GM18502 (cell line): ENCODE results near the gene ASTL.
A peak's percentile ranks its signal among the peaks of the same experiment; 100 is the strongest.

ENCODE experiments used
- ATAC-seq: cut with Tn5 transposase; IDR thresholded peaks from one replicate; pipeline ENCODE4 v1.9.1; 2021; ENCODE audit warnings: mild to moderate bottlenecking; ENCODE audit not compliant: unreplicated experiment, poor library complexity

The ASTL gene

DNA sequence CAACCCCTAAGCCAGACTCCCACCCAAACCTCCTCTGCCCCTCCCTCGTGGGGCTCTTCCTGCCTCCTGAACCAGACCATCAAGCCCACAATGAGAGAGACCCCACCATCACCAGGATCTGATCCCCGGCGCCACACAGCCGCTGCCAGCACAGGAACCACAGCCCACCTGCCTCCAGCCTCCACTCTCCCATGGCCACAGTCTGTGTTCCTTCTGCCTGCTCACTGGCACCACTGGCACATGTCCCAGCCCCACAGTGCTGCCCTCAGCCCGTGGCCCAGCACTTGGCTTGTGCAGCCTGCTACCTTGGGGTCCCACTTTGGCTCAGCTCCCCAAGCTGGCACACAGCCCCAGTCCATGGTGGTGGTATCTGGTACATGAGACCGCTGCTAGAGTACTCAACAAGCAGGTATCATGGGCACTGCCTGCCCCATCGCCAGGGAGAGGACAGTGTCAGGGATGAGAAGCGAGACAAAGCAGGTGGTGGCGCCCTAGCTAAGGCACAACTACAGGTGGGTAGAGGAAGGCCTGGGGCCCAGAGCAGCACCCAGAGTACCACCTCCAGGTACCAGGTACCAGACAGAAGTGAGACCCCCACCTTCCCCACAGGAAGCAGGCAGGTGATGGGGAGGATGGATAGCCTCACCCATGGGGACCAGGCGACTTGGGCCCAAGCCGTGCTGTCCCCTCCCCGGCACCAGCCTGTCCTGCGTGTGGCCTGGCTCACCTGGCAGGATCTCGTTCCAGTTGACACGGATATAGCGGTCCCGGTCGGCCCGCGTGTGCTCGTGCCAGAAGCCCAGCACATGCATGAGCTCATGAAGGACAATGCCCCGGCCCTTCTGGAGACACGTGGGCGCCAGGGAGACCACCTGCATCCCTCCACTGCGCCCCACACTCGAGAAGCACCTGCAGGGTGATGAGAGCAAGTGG is 6.2 kb downstream of the ASTL start:
- no peak for ATAC-seq

DNA sequence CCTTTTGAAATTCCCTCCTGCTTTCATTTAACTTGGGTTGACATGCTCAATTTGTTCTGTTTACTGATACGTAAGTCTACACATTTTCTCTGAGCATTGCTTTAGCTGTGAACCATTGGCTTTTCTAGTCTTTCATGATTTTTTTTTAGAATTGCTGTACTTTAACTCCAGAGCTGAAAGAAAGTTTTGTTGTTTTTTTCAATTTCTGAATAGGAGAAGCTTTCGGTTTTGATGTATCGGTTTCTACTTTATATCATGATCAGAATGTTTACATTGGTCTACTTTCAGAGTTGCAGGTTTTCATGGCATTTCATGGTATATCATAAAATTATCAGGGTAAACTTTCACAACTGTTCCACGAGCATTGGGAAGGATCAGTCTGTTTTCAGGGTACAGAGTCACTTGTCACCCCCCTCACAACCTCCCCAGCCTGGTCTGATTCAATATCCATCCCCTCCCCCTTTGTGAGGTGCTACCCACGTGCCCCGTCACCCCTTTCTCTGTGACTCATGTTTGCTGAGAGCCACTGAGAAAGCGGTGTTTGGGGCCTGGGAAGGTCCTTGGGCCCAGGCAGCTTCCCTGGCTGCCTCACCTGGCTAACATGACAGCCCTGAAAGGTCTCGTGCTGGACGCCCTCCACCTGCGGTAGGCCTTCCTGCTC is 7.0 kb downstream of the ASTL start:
- ATAC-seq, result no peak

DNA sequence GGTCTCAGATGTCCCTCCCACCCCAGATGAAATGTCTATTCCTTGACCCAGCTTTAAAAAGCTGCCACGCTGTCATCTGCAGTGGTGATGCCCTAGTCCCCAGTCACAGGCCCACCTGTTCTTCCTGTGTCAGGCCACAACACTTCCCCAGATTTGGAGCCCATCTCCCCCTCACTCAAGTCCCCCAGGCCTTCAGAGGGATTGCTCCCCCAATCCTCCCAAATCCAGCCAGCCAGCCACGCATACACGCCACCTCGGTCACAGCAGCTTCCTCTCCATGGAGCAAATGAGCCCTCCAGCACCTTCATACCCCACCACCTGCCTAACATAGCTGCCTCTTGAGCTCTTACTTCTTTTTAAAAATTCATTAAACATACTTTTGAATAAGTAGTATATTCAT is 7.8 kb downstream of the ASTL start:
- ATAC-seq, result no peak

DNA sequence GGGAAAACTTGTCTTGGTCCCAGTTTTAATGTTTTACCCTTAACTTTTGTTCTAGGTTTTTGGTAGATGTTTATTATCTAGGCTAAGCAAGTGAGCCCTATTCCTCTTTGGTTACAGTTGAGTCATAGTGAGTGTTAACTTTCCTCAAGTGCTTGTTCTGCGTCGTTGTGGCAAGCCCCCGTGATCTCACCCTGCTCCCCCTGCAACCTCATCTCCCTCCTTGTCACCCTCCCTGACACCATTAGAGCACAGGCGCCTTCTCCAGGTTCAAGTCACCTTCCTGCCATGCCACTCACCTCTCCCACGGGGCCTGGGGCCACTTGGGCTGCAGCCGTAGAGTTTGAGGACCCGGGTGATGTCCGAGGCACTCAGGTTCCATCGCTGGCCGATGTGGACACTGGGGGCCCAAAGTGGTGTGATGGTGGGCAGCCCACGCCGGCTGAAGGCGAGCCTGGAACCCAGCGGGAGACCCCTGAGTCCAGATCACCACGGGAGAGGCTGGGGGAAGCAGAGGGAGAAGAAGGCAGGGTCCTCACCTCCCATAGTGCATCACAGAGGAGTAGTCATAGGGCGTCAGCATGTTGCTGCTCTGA is 8.7 kb downstream of the ASTL start:
- ATAC-seq, result no peak

DNA sequence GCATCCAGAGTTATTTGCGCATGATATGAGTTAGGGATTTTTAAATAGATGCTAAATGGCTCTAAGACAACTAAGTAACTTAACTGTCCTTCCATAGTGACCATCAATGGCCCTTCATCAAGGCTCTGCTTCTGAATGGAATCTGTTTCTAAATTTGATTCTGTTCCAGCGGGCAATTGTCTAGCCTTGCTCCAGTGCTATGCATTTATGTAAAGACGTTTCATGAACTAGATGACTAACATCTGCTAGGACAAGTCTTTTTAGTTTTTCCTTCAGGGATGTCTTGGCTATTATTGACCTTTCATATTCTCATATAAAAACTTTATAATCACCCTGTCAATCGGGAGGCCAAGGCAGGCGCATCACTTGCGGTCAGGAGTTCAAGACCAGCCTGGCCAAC is 9.8 kb downstream of the ASTL start:
- no peak for ATAC-seq

DNA sequence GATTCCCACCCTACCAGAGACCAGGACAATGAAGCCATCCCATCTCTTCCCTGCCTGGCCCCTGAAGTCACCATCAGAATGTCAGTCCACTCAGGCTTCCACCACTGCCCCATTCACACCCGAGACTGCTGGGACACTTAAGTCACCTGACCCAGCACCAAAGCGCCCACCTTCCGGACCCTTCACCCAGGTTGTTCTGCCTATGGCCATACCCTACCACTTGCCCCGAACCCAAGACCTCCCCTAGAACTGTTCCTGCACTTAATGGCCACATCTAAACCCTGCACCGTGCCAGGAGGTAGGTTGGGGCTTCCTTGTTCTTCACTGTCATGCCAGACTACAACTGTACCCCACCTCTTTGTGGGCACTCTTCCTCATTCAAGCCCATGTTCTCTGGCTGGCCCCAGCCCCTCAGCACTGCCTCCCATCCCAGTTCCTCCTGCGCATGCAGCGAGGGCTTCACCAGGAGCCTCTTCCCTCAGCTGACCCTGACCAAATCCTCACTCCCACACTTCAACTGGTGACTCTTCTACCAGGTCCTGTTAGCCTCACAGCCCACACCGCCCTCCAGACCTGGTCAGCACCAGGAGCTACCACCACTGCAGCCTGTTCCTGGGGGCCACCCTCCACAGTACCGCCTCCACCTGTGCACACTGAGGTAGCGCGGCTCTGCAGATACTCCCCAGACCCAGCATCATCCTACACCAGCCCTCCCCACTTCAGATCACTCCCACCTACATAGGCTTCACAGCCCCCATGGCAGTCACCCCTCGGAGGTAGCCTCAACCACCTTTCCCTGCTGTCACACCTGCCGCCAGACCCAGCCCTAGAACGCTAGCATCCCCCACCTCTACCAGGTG is 13.7 kb downstream of the ASTL start:
- no peak for ATAC-seq

DNA sequence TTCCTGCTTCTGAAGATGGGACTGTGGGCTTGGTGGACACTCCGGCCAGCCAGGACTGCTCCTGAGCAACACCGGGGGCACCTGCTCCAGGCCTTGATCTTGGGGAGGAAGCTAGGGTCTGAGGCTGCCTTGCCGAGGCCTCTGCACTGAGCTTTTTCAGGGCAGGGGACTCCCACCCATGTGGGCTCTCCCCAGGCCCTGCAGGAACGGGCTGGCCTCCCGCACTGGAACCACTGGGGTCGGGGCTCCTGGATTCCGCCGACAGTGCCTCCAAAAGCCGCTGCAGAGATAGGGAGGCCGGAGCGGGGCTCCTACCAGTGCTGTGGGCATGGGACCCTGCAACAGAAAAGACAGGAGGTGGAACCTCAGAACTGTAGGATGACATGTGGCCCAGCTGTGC is 14.4 kb downstream of the ASTL start:
- ATAC-seq, result no peak

DNA sequence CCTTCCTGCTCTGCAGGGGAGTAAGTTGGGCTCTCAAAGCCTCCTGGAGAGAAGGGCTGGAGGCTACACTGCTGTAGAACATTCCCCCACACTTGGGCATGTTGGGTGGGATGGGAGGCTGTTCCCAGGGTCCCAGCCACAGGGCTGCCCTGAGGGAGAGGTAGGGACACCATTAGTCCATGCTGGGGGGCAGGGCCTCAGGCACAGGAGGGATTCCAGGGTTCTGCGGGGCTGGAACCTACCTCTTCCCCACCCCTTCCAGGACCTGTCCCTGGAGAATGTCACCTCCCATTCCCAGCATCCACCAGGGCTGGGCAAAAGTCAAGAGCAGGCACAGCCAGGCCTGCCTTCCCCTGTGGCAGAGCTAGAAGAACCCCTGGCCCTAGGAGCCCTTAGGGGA is 15.0 kb downstream of the ASTL start:
- ATAC-seq, result no peak

DNA sequence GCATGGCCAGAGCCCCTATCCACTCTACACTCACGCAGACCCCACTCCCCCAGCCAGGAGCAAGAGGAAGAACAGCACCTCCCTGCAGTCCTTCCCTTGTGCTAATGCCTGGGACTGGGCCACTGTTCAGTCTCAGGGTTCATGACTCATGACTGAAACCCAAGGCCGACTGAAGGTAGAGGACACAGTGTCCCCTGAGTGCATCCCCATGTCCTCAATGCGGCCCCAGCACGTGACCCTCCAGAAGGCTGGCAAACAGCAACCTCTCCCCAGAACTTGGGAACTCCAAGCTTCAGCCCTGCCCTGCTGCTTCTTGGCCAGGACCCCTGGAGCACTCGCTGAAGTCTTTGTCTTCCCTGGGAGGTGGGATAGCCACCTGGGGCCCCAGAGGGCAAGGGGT is 15.9 kb downstream of the ASTL start:
- no peak for ATAC-seq

DNA sequence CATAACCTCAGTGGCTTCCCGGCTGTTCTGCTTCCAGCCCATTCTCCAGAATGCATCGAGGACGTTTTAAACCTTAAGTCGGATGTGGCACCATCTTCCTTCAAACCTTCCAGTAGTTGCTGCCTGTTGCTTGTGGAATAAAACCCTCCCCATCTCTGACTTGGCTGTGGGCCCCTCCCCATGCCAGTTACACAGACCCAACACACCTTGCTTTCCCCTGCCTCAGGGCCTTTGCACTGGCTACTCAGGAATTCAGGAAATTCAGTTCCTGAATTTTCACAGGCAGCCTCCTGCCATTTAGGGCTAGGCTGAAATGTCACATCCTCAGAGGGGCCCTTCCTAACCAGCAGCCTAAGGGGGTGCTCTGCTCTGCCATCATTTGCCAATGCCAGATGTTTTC is 16.9 kb downstream of the ASTL start:
- no peak for ATAC-seq

DNA sequence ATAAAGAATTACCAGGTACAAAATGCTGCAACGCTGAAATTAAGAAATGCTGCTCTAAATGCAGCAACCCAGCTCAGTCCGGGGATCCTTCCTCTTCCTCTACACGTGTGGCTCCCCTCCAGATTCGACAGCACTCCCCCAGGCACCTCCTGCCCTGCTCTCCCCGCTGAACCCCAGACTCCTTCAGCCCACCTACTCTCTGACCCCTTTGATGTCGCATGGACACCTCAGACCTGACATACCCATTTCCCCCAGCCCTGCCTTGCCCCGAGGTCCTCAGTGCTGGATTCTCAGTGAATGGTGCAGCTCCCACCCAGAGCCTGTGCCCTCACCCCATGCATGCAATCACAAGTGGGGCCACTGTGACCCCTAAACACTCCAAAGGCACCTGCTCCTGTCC is 17.3 kb downstream of the ASTL start:
- no peak for ATAC-seq

DNA sequence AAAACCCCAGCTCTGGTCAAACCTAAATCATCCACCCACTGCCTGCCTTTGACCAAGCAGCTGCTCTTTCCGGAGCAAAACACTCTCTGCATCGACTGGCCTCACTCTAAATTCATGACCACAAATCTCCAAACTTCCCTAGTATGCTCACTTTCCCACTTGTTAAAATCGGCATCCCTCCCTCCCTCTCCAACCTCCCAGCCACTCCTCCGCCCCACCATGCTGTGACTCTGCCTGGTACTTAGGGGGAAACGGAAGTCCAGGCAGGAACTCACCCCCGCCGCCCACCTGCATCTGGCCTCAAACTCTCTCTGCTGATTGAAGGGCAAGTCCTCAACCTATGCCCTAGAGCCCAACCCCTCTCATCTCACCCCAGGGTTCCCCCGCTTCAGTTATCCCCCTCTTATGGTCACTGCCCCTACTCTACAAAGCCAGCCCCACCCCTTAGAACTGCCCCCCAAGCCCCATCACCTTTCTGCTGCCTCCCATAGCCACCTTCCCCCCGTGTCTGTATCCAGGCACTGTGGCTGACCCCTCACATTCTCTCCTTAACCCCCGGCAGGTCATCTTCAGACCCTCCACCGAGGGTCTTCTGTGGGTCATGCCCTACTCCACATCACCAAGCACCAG is 18.1 kb downstream of the ASTL start:
- ATAC-seq, result no peak

DNA sequence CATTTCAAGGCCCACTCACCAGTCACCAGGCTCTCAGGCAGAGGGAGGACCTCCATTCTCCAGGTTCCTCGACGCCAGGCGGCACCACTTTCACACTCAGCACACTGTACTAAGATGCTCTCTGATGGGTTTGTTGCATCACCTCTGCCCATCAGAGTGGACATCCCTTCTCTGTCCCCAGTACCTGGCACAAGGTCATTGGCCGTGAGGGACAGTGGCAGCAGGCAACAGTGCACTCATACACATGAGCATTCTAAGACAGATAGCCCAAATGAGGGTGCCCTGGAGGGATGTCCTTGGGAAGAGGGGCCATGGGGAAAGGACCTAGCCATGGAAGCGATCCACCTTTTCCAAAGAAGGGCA is 18.9 kb downstream of the ASTL start:
- ATAC-seq, result no peak

DNA sequence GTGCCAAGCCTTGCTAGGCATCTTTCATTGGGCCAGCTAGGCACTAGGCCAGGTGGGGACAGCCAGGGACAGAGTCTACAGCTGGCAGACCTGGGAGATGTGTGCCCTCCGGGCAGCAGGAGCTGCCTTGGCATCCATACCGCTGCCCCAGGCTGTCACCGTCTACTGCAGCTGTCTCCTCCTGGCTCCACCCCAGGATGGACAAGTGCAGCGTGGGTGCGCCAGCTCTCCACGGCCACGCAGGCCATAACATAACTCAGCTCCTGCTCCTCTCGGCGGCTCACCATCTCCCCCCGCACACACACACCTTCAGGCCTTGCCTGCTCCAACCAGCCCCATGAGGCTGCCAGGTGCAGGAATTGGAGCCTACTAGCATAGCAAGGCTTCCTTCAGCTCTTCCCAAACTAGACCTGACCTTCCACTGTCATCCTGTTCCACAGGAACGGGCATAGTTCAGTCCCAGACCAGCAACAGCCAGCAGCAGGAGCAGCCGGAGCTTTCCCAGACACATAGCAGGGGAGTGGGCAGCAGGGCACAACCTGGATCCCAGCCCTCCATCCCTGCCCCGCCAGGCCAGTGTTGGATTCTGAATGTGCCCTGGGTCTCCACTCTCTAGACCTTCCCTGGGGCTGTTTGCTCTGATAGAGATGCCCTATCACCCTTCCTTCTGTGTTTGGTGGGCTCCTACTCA is 19.5 kb downstream of the ASTL start:
- ATAC-seq, result no peak

DNA sequence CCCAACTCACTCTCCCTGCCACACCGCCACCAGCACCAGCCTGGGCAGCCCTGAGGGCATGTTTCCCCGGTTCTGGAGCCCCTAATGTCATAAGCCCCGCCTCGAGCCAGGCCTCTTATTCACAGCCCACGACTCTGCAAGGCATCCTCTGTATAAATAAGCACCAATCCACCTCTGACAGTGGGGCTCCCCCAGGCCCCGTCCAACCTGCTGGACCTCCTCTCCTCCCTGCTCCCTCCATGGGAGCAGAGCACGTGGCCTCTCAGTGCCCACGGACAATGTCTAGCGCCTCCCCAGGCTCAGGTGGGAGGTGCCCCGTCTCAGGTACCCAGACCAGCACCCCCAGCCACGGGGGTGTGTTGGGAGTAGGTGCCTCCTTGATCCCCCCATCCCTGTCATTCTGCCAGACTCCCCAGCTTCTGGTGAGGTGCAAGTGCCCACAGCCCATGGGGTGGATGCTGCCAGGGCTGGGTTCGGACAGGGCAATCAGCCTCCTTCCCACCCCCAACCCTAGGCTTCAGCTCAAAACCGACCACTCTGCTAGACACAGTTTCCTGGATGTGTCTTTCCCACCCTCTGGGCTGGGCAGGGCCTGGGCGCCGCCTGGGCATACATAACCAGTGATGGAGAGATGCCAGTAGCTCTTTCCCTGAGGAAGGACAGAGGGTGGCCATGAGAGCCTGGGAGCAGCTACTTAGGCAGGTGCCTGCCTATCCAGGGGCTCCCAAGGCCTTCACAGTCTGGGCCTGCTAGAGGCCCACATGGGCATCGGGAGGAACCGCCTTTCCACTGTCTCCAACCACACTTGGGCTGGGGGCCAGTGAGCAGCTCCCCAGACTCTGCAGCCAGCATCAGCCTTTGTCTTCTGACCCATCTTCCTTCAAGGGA is 20.4 kb downstream of the ASTL start:
- no peak for ATAC-seq

DNA sequence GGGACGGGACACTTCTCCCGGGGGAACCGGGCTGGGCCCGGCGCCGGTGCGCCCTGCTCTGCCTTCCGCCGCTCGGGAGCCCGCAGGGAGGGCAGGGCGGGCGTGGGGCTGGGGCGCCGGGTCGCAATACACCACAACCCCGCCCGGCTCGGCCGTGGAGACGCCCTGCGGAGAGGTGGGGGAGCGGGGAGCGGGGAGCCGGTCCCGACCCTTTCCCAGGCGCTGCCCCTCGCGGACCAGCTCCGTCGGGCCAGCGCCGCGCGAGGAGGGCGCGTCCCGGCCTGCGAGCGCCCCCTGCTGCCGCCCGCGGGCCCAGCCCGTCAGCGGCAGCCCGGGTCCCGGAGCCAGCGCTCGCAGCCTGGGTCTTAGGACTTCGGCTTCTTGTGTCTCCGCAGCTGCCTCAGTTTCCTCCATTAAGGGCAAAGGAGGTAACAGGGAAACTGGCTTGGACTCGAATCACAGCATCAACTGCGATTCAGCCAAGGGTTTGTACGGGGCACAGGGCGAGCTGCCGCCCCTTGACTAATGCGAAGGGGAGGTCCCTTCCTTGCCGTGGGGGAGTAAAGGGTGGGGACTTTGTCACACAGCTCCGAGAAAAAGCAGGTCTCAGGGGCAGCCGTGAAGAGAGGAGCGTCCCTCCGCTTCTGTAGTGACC is 21.3 kb downstream of the ASTL start:
- peak; percentile 81 for ATAC-seq

DNA sequence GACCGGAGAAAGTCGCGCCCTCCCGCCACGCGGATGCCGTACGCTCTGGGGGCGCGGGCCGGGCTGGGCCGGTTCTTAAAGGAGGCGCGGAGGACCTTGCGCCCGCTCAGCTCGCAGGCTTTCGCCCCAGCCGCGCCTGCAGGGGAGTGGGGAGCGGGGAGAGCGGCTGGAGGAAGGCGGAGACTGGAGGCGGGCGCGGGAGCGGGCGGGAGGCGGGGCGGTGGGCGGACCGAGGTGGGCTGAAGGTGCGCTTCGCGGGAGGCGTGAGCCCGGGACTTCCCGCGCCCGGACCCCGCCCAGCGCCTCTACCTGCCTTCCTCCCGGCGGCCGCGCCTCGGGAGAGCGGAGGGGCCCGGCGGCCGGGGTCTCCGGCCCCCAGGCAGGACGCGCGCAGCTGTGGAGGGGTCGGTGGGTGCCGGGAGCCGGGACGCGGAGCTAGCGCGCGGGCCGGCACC is 21.9 kb downstream of the ASTL start, which contains the start of gene ADRA2B:
Gene ADRA2B, minus strand, starts transcription at position 148 of the 455 bp plus-strand sequence. CDS start 422 bp downstream, outside the sequence.
- ATAC-seq, result peak; percentile 56
